ENCODE data around the gene TMEM240. TPM values are rescaled to one million over a fixed set of nuclear protein-coding genes. Genes with fewer than 3 reads are reported as not detected.
"Not testable (repeated sequence)": the region's sequence is repeated elsewhere in the genome, so short reads cannot be mapped to it uniquely, and the experiment has no call there.

Gene TMEM240
- total RNA-seq, 4 donors from 2014 or later = 1.0 to 1.7 (median 1.1) TPM; not detected in 1

GRCh38 chr1:1537626-1538250 lies 2.7 kb downstream of the TMEM240 start:
- DNase-seq (ENCODE audit: low spot score in 2 of 2) = no peak
- Histone ChIP-seq H3K36me3 (peaks cover 20% of the 10 kb centered on the region), H3K9me3 (no peaks in the 10 kb centered on the region), H3K4me1 (peaks cover 23% of the 10 kb centered on the region), H3K27me3 (no peaks in the 10 kb centered on the region), H3K27ac (no peak overlapping the region), H3K4me3 (no peak overlapping the region)
- WGBS = 96% methylated on average over 27 of the region's 32 CpGs
- TF ChIP-seq POLR2A (IDR thresholded peaks at IDR 0.05) (no peak), CTCF (IDR thresholded peaks at IDR 0.05) (no peak), EP300 (IDR thresholded peaks at IDR 0.05) (no peak), POLR2AphosphoS5 (IDR thresholded peaks at IDR 0.05) (no peak)

GRCh38 chr1:1536938-1537546 lies 3.4 kb downstream of the TMEM240 start:
- 89% methylated on average over 15 of the region's 15 CpGs for WGBS
- peaks cover 23% of the 10 kb centered on the region for H3K4me1 ChIP-seq
- no peaks in the 10 kb centered on the region for H3K9me3 ChIP-seq
- H3K27me3 ChIP-seq = no peaks in the 10 kb centered on the region
- peaks cover 18% of the 10 kb centered on the region for H3K36me3 ChIP-seq
- no peak overlapping the region for H3K27ac ChIP-seq
- TF ChIP-seq POLR2AphosphoS5 (IDR thresholded peaks at IDR 0.05) = no peak
- TF ChIP-seq POLR2A (IDR thresholded peaks at IDR 0.05) = no peak
- TF ChIP-seq CTCF (IDR thresholded peaks at IDR 0.05) = no peak
- no peak for TF ChIP-seq EP300 (IDR thresholded peaks at IDR 0.05)
- H3K4me3 ChIP-seq = no peak overlapping the region
- DNase-seq (ENCODE audit: low spot score in 2 of 2) = no peak

- Histone ChIP-seq H3K4me3 (no peak overlapping the region), H3K4me1 (peaks cover 23% of the 10 kb centered on the region), H3K27me3 (no peaks in the 10 kb centered on the region), H3K36me3 (peaks cover 11% of the 10 kb centered on the region), H3K27ac (no peak overlapping the region), H3K9me3 (peaks cover 4% of the 10 kb centered on the region)
- 83% methylated on average over 38 of the region's 48 CpGs for WGBS
- TF ChIP-seq POLR2A (IDR thresholded peaks at IDR 0.05) = no peak
- DNase-seq (ENCODE audit: low spot score in 2 of 2) = no peak
Measured at GRCh38 chr1:1536019-1536937, 4.1 kb downstream of the TMEM240 start.

- no peak for DNase-seq (ENCODE audit: low spot score in 2 of 2)
- WGBS = 85% methylated on average over 13 of the region's 66 CpGs
Measured at GRCh38 chr1:1535201-1536018, 5.0 kb downstream of the TMEM240 start.

GRCh38 chr1:1534401-1535154 lies 5.8 kb downstream of the TMEM240 start:
- no peaks in the 10 kb centered on the region for H3K27me3 ChIP-seq
- TF ChIP-seq POLR2A (IDR thresholded peaks at IDR 0.05) (no peak), CTCF (IDR thresholded peaks at IDR 0.05) (no peak), POLR2AphosphoS5 (IDR thresholded peaks at IDR 0.05) (no peak), EP300 (IDR thresholded peaks at IDR 0.05) (no peak)
- H3K9me3 ChIP-seq = peaks cover 4% of the 10 kb centered on the region
- H3K36me3 ChIP-seq = peaks cover 15% of the 10 kb centered on the region
- DNase-seq (ENCODE audit: low spot score in 2 of 2) = no peak
- no peak overlapping the region for H3K27ac ChIP-seq
- peaks cover 8% of the 10 kb centered on the region for H3K4me1 ChIP-seq
- 92% methylated on average over 22 of the region's 31 CpGs for WGBS
- no peak overlapping the region for H3K4me3 ChIP-seq

More at GRCh38 chr1:1535201-1536018, 5.0 kb downstream of the TMEM240 start:
- H3K36me3 ChIP-seq = peaks cover 8% of the 10 kb centered on the region
- H3K9me3 ChIP-seq = peaks cover 4% of the 10 kb centered on the region
- TF ChIP-seq POLR2A (IDR thresholded peaks at IDR 0.05) (no peak), EP300 (IDR thresholded peaks at IDR 0.05) (no peak), POLR2AphosphoS5 (IDR thresholded peaks at IDR 0.05) (no peak)
- no peak overlapping the region for H3K4me3 ChIP-seq
- H3K4me1 ChIP-seq = peaks cover 15% of the 10 kb centered on the region
- H3K27ac ChIP-seq = no peak overlapping the region
- no peaks in the 10 kb centered on the region for H3K27me3 ChIP-seq

- not testable (repeated sequence) for H3K4me3 ChIP-seq, H3K27ac ChIP-seq
Measured at GRCh38 chr1:1533894-1534291, 6.5 kb downstream of the TMEM240 start.

GRCh38 chr1:1533176-1533893 lies 7.1 kb downstream of the TMEM240 start:
- H3K36me3 ChIP-seq = peaks cover 26% of the 10 kb centered on the region
- not testable (repeated sequence) for H3K9me3 ChIP-seq; H3K4me1 ChIP-seq; H3K4me3 ChIP-seq; H3K27me3 ChIP-seq; DNase-seq (ENCODE audit: low spot score in 2 of 2); H3K27ac ChIP-seq
- 88% methylated on average over 4 of the region's 22 CpGs for WGBS

More at GRCh38 chr1:1533894-1534291, 6.5 kb downstream of the TMEM240 start:
- DNase-seq (ENCODE audit: low spot score in 2 of 2); H3K27me3 ChIP-seq; H3K4me1 ChIP-seq; H3K9me3 ChIP-seq: not testable (repeated sequence)
- 100% methylated on average over 2 of the region's 18 CpGs for WGBS
- H3K36me3 ChIP-seq = peaks cover 20% of the 10 kb centered on the region
